SHP77 (cell line): ENCODE measurements around the gene RETN.

Experiments
- DNase-seq, 2 experiments: peaks; one replicate each; lab custom pipeline; 2025; lab: John Stamatoyannopoulos, UW

The RETN gene

GRCh38 chr19:7668842-7669241 lies at the start of gene RETN:
TSS of gene RETN (plus strand) at chr19:7669049. CDS start at chr19:7669327, 278 bp downstream.
- no peak for DNase-seq

- DNase-seq, result no peak
These were observed 49.0 kb upstream of the RETN start for GRCh38 chr19:7619671-7620441.

GRCh38 chr19:7620442-7621412 lies 48.1 kb upstream of the RETN start:
- DNase-seq, result no peak

- DNase-seq, result no peak
These were observed 45.7 kb upstream of the RETN start for GRCh38 chr19:7622933-7623685.

GRCh38 chr19:7623725-7624603 lies 44.9 kb upstream of the RETN start:
- DNase-seq, result no peak

GRCh38 chr19:7624810-7625209 lies 44.0 kb upstream of the RETN start:
- no peak for DNase-seq

- no peak for DNase-seq
These were observed 43.0 kb upstream of the RETN start for GRCh38 chr19:7625763-7626372.

- DNase-seq, result no peak
These were observed 41.7 kb upstream of the RETN start for GRCh38 chr19:7627166-7627565.

GRCh38 chr19:7628589-7629311 lies 40.1 kb upstream of the RETN start:
- DNase-seq, result no peak

GRCh38 chr19:7629347-7630054 lies 39.3 kb upstream of the RETN start, which contains the start of the genes PET100 and XAB2:
TSS of gene PET100 (plus strand) at chr19:7629793. CDS start at chr19:7629834, 41 bp downstream.
TSS of gene XAB2 (minus strand) at chr19:7629545. CDS start at chr19:7629527, 18 bp downstream.
- peak; percentile 97 to 98 for DNase-seq

GRCh38 chr19:7631577-7631976 lies 37.3 kb upstream of the RETN start:
- DNase-seq, result no peak

GRCh38 chr19:7632340-7633203 lies 36.3 kb upstream of the RETN start:
- DNase-seq, result no peak

- DNase-seq, result peak in 1 of 2 experiments; percentile 7
These were observed 35.2 kb upstream of the RETN start, which contains the start of gene PCP2 for GRCh38 chr19:7633698-7634097. TSS of gene PCP2 (minus strand) at chr19:7633719. CDS start at chr19:7633457, 262 bp downstream.

GRCh38 chr19:7635670-7636069 lies 33.2 kb upstream of the RETN start:
- no peak for DNase-seq

GRCh38 chr19:7636317-7636690 lies 32.5 kb upstream of the RETN start:
- DNase-seq, result no peak

GRCh38 chr19:7636691-7637373 lies 32.0 kb upstream of the RETN start, which contains the start of gene STXBP2:
TSS of gene STXBP2 (plus strand) at chr19:7637110. CDS start at chr19:7637150, 40 bp downstream.
- DNase-seq, result peak; percentile 44 to 66
